Retinal pigment epithelial cell (primary cell): Measurements from ENCODE around the gene F2.

Source experiments
- DNase-seq: peaks from one replicate; pipeline ENCODE4 v3.0.0-alpha.2; 2010; ENCODE audit warnings: low read depth
- H3K4me3 ChIP-seq: 2 replicates; pipeline ENCODE4 v1.5.1; 2011; ENCODE audit warnings: mild to moderate bottlenecking, low read length, control low read depth, moderate library complexity
- CTCF ChIP-seq: conservative IDR thresholded peaks from 2 replicates; pipeline ENCODE4 v1.5.1; 2011; ENCODE audit warnings: low read depth, low read length, control low read depth, inconsistent platforms

The F2 gene

GRCh38 chr11:46761807-46762206 lies 42.8 kb downstream of the F2 start:
- H3K4me3 ChIP-seq = no peak overlapping the region
- no peak for DNase-seq
- TF ChIP-seq CTCF = no peak

GRCh38 chr11:46762248-46762647 lies 43.2 kb downstream of the F2 start:
- TF ChIP-seq CTCF = no peak
- DNase-seq = no peak
- no peak overlapping the region for H3K4me3 ChIP-seq

GRCh38 chr11:46766656-46767055 lies 47.6 kb downstream of the F2 start:
- no peak for DNase-seq
- no peak for TF ChIP-seq CTCF
- H3K4me3 ChIP-seq = no peak overlapping the region

- no peak overlapping the region for H3K4me3 ChIP-seq
- no peak for DNase-seq
- TF ChIP-seq CTCF = no peak
These were observed 50.7 kb downstream of the F2 start for GRCh38 chr11:46769636-46770221.

- no peak for TF ChIP-seq CTCF
- no peak for DNase-seq
- no peak overlapping the region for H3K4me3 ChIP-seq
These were observed 57.9 kb downstream of the F2 start for GRCh38 chr11:46776878-46777277.

- DNase-seq = no peak
- TF ChIP-seq CTCF = no peak
- no peak overlapping the region for H3K4me3 ChIP-seq
These were observed 59.4 kb downstream of the F2 start for GRCh38 chr11:46778416-46778815.
